ENCODE results near the gene DCST2.

DCST2 gene

GRCh38 chr1:155079487-155080311 is 46.1 kb upstream of the DCST2 start:
- peaks cover 18% of the 10 kb centered on the region for H3K27me3 Mint-ChIP-seq (ENCODE audit: low read depth, poor library complexity)
- H3K36me3 Mint-ChIP-seq (ENCODE audit: low read depth): no peaks in the 10 kb centered on the region
- no peaks in the 10 kb centered on the region for H3K9me3 Mint-ChIP-seq
- H3K4me1 Mint-ChIP-seq: peaks cover 70% of the 10 kb centered on the region
- no peak for TF ChIP-seq CTCF (IDR thresholded peaks at IDR 0.05)
- H3K4me3 Mint-ChIP-seq: peak overlapping the region; percentile 95
- peak; percentile 63 for DNase-seq
- H3K27ac Mint-ChIP-seq: no peak overlapping the region

- Mint-ChIP-seq H3K9me3 (no peaks in the 10 kb centered on the region), H3K36me3 (ENCODE audit: low read depth) (no peaks in the 10 kb centered on the region), H3K4me3 (peak overlapping the region; percentile 95), H3K4me1 (peaks cover 65% of the 10 kb centered on the region), H3K27me3 (ENCODE audit: low read depth, poor library complexity) (peaks cover 20% of the 10 kb centered on the region), H3K27ac (no peak overlapping the region)
- no peak for DNase-seq
- no peak for TF ChIP-seq CTCF (IDR thresholded peaks at IDR 0.05)
These were observed 45.6 kb upstream of the DCST2 start for GRCh38 chr1:155079210-155079486.

- TF ChIP-seq CTCF (IDR thresholded peaks at IDR 0.05): no peak
- no peak within 1 kb of the TSS for H3K27ac Mint-ChIP-seq
- H3K36me3 Mint-ChIP-seq (ENCODE audit: low read depth): no peaks in the 10 kb centered on the region
- peak; percentile 95 for DNase-seq
- peaks cover 20% of the 10 kb centered on the region for H3K27me3 Mint-ChIP-seq (ENCODE audit: low read depth, poor library complexity)
- peak within 1 kb of the TSS; percentile 95 for H3K4me3 Mint-ChIP-seq
- no peaks in the 10 kb centered on the region for H3K9me3 Mint-ChIP-seq
- peaks cover 60% of the 10 kb centered on the region for H3K4me1 Mint-ChIP-seq
These were observed 45.1 kb upstream of the DCST2 start, which contains the start of gene EFNA3 for GRCh38 chr1:155078469-155079209. Gene EFNA3 (plus strand): TSS chr1:155078837. CDS start chr1:155078942, 105 bp downstream.

- DNase-seq: no peak
- no peak for TF ChIP-seq CTCF (IDR thresholded peaks at IDR 0.05)
- H3K9me3 Mint-ChIP-seq: no peaks in the 10 kb centered on the region
- H3K4me1 Mint-ChIP-seq: peaks cover 58% of the 10 kb centered on the region
- H3K27ac Mint-ChIP-seq: no peak overlapping the region
- peak overlapping the region; percentile 95 for H3K4me3 Mint-ChIP-seq
- H3K27me3 Mint-ChIP-seq (ENCODE audit: low read depth, poor library complexity): peaks cover 21% of the 10 kb centered on the region
- H3K36me3 Mint-ChIP-seq (ENCODE audit: low read depth): no peaks in the 10 kb centered on the region
These were observed 44.3 kb upstream of the DCST2 start for GRCh38 chr1:155077758-155078445.

GRCh38 chr1:155077346-155077745 is 43.8 kb upstream of the DCST2 start:
- H3K27ac Mint-ChIP-seq: no peak overlapping the region
- H3K4me3 Mint-ChIP-seq: peak overlapping the region; percentile 64
- no peak for TF ChIP-seq CTCF (IDR thresholded peaks at IDR 0.05)
- H3K27me3 Mint-ChIP-seq (ENCODE audit: low read depth, poor library complexity): peaks cover 22% of the 10 kb centered on the region
- no peaks in the 10 kb centered on the region for H3K9me3 Mint-ChIP-seq
- no peaks in the 10 kb centered on the region for H3K36me3 Mint-ChIP-seq (ENCODE audit: low read depth)
- no peak for DNase-seq
- H3K4me1 Mint-ChIP-seq: peaks cover 55% of the 10 kb centered on the region

All from nephron progenitor cell (in vitro differentiated cells).